GM21576 (cell line): Measurements from ENCODE around the gene ANO3.

Experiments used
- ATAC-seq: cut with Tn5 transposase; IDR thresholded peaks from one replicate; pipeline ENCODE4 v1.9.1; 2021; ENCODE audit warnings: mild to moderate bottlenecking, moderate library complexity; ENCODE audit not compliant: unreplicated experiment

ANO3 gene

GRCh38 chr11:26483108-26483507 is 151.2 kb downstream of the ANO3 start:
- no peak for ATAC-seq

DNA sequence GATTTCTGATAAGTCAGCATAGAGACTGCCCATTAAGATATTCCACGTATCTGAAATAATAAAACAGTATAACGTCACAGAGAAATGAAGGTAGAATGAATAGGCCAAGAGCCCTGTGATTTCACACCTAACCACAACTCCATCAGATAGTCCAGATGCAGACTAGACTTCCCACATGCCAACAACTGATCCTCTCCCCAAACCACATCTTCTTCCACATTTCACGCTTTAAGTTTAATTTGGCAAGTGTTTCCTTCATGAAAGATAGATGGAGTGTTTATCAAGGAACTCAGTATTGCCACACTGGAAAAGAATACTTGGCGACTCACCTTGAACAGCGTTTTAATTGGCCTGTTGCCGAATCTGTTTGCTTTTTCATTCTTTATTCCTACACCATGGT is 158.6 kb downstream of the ANO3 start:
- no peak for ATAC-seq

GRCh38 chr11:26493616-26494015 is 161.7 kb downstream of the ANO3 start:
- no peak for ATAC-seq

GRCh38 chr11:26507229-26507628 is 175.3 kb downstream of the ANO3 start:
- ATAC-seq, result no peak

DNA sequence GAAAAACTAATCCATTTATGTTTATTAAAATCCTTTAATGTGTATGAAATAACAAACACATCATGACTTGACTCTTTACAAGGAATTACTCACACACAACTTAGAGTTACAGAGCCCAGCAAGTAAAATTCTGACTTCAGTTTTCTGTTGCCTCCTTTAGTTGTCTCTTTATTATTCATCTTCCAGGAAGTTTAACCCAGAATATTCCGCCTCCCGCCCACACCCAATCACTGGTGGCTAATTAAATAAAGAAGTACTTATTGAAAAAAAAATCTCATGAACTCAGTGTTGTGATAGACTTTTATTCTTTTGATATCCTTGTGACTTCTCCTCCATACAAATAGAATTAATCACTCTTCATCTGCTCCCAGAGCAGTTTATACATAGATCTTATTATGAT is 178.2 kb downstream of the ANO3 start:
- ATAC-seq, result no peak

- ATAC-seq, result no peak
Measured at GRCh38 chr11:26510756-26511155, 178.8 kb downstream of the ANO3 start.

GRCh38 chr11:26512196-26512595 is 180.3 kb downstream of the ANO3 start:
- no peak for ATAC-seq

DNA sequence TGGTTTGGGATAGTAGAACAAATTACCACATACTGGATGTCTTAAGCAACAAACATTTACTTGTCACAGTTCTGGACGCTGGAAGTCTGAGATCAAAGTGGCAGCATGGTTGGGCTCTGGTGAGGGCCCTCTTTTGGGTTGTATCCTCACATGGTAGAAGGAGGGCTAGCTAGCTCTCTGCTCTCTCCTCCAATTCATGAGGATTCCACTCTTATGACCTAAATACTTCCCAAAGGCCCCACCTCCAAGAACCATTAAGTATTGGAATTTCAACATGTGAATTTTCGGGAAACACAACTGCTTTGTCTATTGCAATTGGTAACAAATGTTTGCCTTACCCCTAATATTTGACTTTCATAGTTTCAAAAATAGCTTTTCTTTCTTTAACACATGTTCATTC is 187.5 kb downstream of the ANO3 start:
- ATAC-seq, result no peak

GRCh38 chr11:26522912-26523610 is 191.1 kb downstream of the ANO3 start:
- no peak for ATAC-seq

GRCh38 chr11:26527685-26528084 is 195.8 kb downstream of the ANO3 start:
- no peak for ATAC-seq

DNA sequence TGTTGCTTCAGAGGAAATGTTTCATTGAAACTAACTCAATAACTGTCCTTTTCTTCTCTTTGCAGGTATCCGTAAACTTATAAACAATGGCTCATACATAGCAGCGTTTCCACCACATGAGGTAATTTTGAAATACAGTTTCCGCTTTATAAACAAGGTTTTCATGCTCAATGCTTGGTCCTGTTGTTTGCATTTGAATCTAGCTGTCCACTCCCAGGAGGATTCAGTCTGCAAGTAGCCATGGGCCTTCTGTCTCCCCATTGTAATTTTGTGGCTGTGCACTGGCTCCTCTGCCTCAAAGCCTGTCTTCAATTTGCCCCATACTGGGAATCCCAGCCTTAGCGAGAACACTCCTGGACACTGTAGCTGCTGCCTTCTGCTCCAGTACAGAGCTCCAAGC is 205.4 kb downstream of the ANO3 start:
- ATAC-seq, result no peak

DNA sequence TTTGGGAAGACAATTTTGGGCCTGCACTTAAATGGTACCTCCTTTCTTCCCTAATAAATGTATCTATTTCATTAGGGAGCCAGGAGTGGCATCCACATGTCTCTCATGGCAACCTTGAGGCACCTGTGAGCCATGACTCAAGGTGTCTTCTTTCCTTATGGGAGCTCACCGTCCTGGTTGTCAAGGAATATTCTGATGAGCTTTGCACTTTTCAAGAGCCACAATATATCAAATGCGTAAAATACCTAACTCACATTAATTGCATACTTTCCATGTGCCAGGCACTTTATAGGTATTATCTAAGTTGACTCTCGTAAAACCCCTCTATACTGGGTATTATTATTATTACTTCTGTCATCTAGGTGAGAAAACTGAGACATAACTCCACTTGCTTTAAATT is 207.6 kb downstream of the ANO3 start:
- no peak for ATAC-seq

- no peak for ATAC-seq
Measured at GRCh38 chr11:26541870-26542269, 209.9 kb downstream of the ANO3 start.

DNA sequence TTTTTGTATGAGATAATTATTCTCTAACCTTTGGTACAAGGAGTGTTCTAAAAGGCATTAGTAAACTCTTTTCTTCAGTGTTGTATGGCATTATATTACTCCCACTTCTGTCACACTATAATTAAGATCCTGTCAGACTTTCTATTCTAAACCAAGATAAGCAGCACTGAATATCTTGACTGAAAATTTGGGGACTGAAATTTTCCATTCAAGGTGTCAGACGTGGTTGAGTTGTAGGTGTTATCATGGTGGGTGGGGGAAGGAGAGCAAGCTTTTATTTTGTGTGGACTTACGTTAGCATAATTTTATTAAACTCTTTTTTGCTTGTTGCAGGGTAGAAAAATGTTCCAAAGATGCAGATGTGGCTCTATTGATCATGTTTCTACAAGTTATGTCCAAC is 217.2 kb downstream of the ANO3 start:
- no peak for ATAC-seq

GRCh38 chr11:26550022-26550421 is 218.1 kb downstream of the ANO3 start:
- no peak for ATAC-seq

DNA sequence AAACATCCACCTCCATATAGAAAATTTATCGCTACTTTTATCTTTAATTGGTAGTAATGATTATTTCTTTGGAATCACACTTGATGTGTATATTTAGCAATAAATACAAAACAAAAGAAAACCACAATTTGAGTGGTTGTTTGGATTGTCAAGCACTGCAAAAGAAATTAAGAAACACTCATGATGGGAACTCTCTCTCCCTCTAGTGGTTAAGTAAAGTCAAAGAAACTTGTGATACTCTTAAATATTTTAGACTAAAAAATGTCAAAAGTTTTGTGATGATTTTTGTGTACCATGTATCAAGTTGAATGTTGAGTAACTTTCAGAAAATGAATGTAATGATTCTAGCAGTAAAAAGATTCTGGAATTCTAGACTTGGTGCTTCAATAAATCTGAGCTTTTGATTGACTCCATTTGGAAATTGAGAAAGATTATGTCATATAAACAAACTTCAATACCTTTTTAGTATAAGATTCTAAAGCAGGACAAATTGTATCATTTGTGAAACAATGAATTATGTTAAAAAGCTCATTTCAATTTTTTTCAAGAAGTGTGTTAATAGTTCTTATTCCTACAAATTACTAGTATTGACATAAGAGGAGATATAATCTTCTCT is 219.4 kb downstream of the ANO3 start:
- no peak for ATAC-seq

DNA sequence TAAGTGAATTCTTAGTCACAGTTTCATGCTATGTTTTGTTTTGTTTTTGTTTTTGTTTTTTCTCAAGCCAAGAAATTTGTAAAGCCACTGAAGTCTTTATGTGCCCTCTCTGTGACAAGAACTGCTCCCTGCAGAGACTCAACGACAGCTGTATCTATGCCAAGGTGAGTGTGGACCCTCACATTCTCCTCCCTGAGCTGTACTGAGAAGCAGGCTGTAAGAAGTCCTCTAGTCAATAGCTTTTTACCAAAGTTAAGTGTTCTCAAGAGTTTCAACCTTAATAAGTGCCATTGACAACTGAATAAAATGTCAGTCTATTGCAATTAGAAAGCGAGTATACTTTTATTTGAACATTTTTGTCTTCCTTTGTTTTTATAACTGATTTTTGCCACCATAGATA is 221.3 kb downstream of the ANO3 start:
- no peak for ATAC-seq

DNA sequence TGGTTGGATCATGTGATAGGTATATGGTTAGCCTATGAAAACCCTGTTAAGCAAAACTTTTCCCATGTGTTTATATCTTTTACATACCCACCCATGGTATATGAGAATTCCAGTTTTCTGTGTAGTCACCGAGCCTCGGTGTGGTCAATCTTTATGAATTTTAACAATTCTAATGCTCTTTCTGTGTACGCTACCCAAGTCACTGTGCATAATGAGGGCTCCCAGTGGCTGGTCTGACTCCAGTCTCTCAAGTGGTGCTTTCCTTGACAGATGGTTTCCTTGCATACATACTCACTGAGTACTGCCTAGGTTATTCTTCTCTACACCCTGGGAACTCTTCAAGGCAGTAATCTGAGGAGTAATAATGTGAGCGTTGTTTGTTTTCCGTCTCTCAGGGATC is 222.5 kb downstream of the ANO3 start:
- no peak for ATAC-seq

- ATAC-seq, result no peak
Measured at GRCh38 chr11:26556582-26556981, 224.7 kb downstream of the ANO3 start.

DNA sequence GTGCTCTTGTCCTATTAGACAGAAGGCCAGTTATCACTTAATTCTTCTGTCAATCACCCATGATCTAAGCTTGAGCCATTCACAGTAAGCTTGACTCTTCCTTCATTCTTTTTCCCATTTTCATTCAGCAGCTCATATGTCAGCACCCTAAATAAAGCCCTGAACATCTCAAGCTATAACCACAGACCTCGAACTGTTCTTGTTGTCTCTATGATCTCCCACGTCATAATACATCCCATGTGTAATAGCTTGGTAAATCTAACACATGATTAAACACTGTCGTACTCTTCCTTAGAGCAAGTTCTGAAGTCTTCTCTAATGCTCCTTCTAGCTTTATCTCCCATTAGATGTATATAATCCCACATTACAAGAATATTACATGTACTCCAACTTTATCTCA is 225.7 kb downstream of the ANO3 start:
- ATAC-seq, result no peak

DNA sequence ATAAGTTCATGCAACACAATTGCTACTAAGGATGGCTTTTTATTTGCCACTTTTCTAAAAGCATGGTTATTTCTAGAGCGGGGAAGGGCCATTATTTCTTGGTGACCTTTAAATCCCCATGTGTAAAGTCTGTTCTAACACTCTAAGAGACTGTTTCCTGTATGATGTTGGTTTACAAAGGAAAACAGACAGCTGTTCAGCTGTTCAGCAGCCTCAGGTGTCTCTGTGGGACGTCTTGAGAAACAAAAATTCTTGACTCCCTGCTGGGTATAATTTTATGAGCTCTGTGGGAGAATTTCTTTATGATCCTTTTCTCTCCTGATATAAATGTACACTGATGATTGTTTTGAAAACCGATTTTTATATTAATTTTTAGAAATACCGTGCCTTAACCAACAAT is 226.3 kb downstream of the ANO3 start:
- ATAC-seq, result no peak

- ATAC-seq, result no peak
Measured at GRCh38 chr11:26569646-26570045, 237.7 kb downstream of the ANO3 start.
